B cell (primary cell): ENCODE data around the gene THRA. TPM values are rescaled to one million over a fixed set of nuclear protein-coding genes. Genes with fewer than 3 reads are reported as not detected.

Experiments used
- ATAC-seq: fragments of 200-7000 bp; cut with Tn5 transposase; one replicate; pipeline ENCODE4 v1.10.0; 2021; ENCODE audit warnings: low read depth, mild to moderate bottlenecking, moderate number of reproducible peaks, moderate library complexity
- CTCF ChIA-PET: fragments of 350-600 bp; sonication (Branson Sonifier 250); formaldehyde crosslinking; loops from one replicate; lab custom pipeline; 2021; ENCODE audit warnings: antibody characterized with exemption, inconsistent platforms; lab: Charles Lee
- POLR2A ChIA-PET: fragments of 350-600 bp; sonication (Branson Sonifier 250); formaldehyde crosslinking; loops from one replicate; lab custom pipeline; 2021; ENCODE audit warnings: antibody characterized with exemption; lab: Charles Lee
- DNase-seq: peaks from one replicate; pipeline ENCODE4 v3.0.0; 2013
- H2AFZ ChIP-seq: 2 replicates; pipeline ENCODE4 v1.6.1; 2012; ENCODE audit warnings: mild to moderate bottlenecking, low read depth, low read length; ENCODE audit not compliant: insufficient read depth, poor library complexity, severe bottlenecking
- H3K27ac ChIP-seq, 2 donors: 1 replicate in 1 of 2; 2 replicates in 1 of 2; pipeline ENCODE4 v1.5.1; 2012 to 2013; ENCODE audit warnings: low read length in 2 of 2, mild to moderate bottlenecking in 2 of 2, moderate library complexity in 1 of 2
- H3K27me3 ChIP-seq, 4 experiments: fragments of 200-600 bp in 1 of 4; sonication (generic) in 1 of 4; replicated peaks in 1 of 4; 1 replicate in 2 of 4; 2 replicates in 2 of 4; pipeline versions ENCODE4 v1.6.1 to v1.7.0; 2013 to 2016; ENCODE audit warnings: low read length in 3 of 4, mild to moderate bottlenecking in 2 of 4, mixed read lengths in 1 of 4, moderate library complexity in 1 of 4; ENCODE audit not compliant: insufficient read depth in 4 of 4, control insufficient read depth in 3 of 4; ENCODE audit errors: control extremely low read depth in 1 of 4
- H3K36me3 ChIP-seq, 2 experiments: replicated peaks in 1 of 2; 1 replicate in 1 of 2; 2 replicates in 1 of 2; pipeline versions ENCODE4 v1.6.1 to v1.7.1; 2013; ENCODE audit warnings: low read length in 1 of 2; ENCODE audit not compliant: insufficient read depth in 2 of 2, control insufficient read depth in 1 of 2; ENCODE audit errors: control extremely low read depth in 1 of 2, extremely low read depth in 1 of 2
- H3K4me1 ChIP-seq, 2 donors: fragments of 200-600 bp in 1 of 2; sonication (generic) in 1 of 2; 1 replicate in 1 of 2; 2 replicates in 1 of 2; pipeline versions ENCODE4 v1.5.1 to v1.6.1; 2013 to 2017; ENCODE audit warnings: low read length in 2 of 2; ENCODE audit not compliant: control insufficient read depth in 2 of 2, insufficient read depth in 2 of 2
- H3K4me2 ChIP-seq: replicated peaks from 2 replicates; pipeline ENCODE3; 2012; ENCODE audit warnings: mild to moderate bottlenecking, low read depth, low read length; ENCODE audit not compliant: poor library complexity, severe bottlenecking
- H3K4me3 ChIP-seq, 5 experiments: fragments of 200-600 bp in 1 of 5; sonication (generic) in 1 of 5; 1 replicate in 3 of 5; 2 replicates in 2 of 5; pipeline versions ENCODE4 v1.5.1 to v1.7.0; 2011 to 2016; ENCODE audit warnings: low read length in 4 of 5, mild to moderate bottlenecking in 4 of 5, low read depth in 2 of 5, control low read depth in 1 of 5, moderate library complexity in 1 of 5; ENCODE audit not compliant: insufficient read depth in 1 of 5; ENCODE audit errors: control extremely low read depth in 1 of 5, extremely low read depth in 1 of 5
- H3K79me2 ChIP-seq: fragments of 200-600 bp; sonication (generic); one replicate; pipeline ENCODE4 v1.6.0; 2016; ENCODE audit warnings: low read length; ENCODE audit not compliant: control insufficient read depth, insufficient read depth
- H3K9ac ChIP-seq: fragments of 200-600 bp; sonication (generic); 2 replicates; pipeline ENCODE4 v1.6.1; 2017; ENCODE audit warnings: mild to moderate bottlenecking, low read length, moderate library complexity
- H3K9me3 ChIP-seq, 3 donors: one replicate each; pipeline versions ENCODE4 v1.6.1 to v1.7.1; 2013; ENCODE audit warnings: low read length in 2 of 3; ENCODE audit not compliant: control insufficient read depth in 2 of 3, insufficient read depth in 1 of 3; ENCODE audit errors: control extremely low read depth in 1 of 3
- H4K20me1 ChIP-seq: 2 replicates; pipeline ENCODE4 v1.6.0; 2012; ENCODE audit warnings: mild to moderate bottlenecking, low read length; ENCODE audit not compliant: insufficient read depth, control insufficient read depth, poor library complexity, severe bottlenecking
- H3K27ac Mint-ChIP-seq: one replicate; pipeline ENCODE4 v1.8.0; 2021; ENCODE audit warnings: mixed read lengths
- H3K27me3 Mint-ChIP-seq: one replicate; pipeline ENCODE4 v1.8.0; 2021; ENCODE audit warnings: mixed read lengths
- H3K4me1 Mint-ChIP-seq: one replicate; pipeline ENCODE4 v1.8.0; 2021; ENCODE audit warnings: mixed read lengths
- H3K4me3 Mint-ChIP-seq: one replicate; pipeline ENCODE4 v1.8.0; 2021; ENCODE audit warnings: mixed read lengths
- H3K9me3 Mint-ChIP-seq: one replicate; pipeline ENCODE4 v1.8.0; 2022; ENCODE audit warnings: mixed read lengths; ENCODE audit not compliant: insufficient read depth
- EZH2 ChIP-seq: IDR thresholded peaks from 2 replicates; pipeline ENCODE4 v1.6.1; 2012; ENCODE audit warnings: borderline replicate concordance, low read depth, mild to moderate bottlenecking, moderate library complexity, low read length; ENCODE audit not compliant: insufficient read depth, poor library complexity, severe bottlenecking
- WGBS: methylation state at CpG from one replicate; pipeline ENCODE4 v1.1.5; 2013; ENCODE audit warnings: missing lambda C conversion rate; ENCODE audit not compliant: insufficient coverage; 5-methylcytosine and 5-hydroxymethylcytosine counted together
- intact Hi-C: fragments of 100-400 bp; cut with micrococcal nuclease; formaldehyde crosslinking; loops from one replicate; pipeline ENCODE4 v1.10.0; 2022
- polyA plus RNA-seq: library from polyadenylated mRNA; depleted of rRNA; stranded (reverse); fragments of >200 nt; gene quantifications from 2 replicates; pipeline ENCODE4 v1.2.3, GENCODE V29; 2012
- total RNA-seq, 2 donors: library from RNA; stranded (reverse); fragments of 120-200 nt in 1 of 2; gene quantifications; 1 replicate in 1 of 2; 2 replicates in 1 of 2; pipeline versions ENCODE4 v1.2.3 to v1.2.4, GENCODE V29; 2013 to 2022
- TF ChIP-seq, protein P1 (sequence below): fragments of 200-600 bp; IDR thresholded peaks from one replicate; pipeline ENCODE4 v1.8.0; 2022; ENCODE audit warnings: antibody characterized with exemption, mild to moderate bottlenecking

THRA gene
- total and polyA plus RNA-seq, 2 donors (not counting 1 experiment from before 2014, with no cell fraction given) = 8.0 to 17.1 TPM

DNA sequence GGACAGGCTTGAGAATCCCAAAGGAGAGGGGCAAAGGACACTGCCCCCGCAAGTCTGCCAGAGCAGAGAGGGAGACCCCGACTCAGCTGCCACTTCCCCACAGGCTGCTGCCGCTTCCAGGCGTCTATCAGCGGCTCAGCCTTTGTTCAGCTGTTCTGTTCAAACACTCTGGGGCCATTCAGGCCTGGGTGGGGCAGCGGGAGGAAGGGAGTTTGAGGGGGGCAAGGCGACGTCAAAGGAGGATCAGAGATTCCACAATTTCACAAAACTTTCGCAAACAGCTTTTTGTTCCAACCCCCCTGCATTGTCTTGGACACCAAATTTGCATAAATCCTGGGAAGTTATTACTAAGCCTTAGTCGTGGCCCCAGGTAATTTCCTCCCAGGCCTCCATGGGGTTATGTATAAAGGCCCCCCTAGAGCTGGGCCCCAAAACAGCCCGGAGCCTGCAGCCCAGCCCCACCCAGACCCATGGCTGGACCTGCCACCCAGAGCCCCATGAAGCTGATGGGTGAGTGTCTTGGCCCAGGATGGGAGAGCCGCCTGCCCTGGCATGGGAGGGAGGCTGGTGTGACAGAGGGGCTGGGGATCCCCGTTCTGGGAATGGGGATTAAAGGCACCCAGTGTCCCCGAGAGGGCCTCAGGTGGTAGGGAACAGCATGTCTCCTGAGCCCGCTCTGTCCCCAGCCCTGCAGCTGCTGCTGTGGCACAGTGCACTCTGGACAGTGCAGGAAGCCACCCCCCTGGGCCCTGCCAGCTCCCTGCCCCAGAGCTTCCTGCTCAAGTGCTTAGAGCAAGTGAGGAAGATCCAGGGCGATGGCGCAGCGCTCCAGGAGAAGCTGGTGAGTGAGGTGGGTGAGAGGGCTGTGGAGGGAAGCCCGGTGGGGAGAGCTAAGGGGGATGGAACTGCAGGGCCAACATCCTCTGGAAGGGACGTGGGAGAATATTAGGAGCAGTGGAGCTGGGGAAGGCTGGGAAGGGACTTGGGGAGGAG, 47.5 kb upstream of the THRA start, which contains the start of gene CSF3:
CSF3 (plus strand) TSS at position 436 of the 993 bp plus-strand sequence; CDS start at position 471, 35 bp downstream.
- ATAC-seq (no peak), DNase-seq (no peak)
- intact Hi-C loops = no loop called here
- Histone ChIP-seq H4K20me1 (no peaks in the 10 kb centered on the region), H3K9me3 (no peaks in the 10 kb centered on the region), H3K27ac (no peak within 1 kb of the TSS), H3K4me3 (no peak within 1 kb of the TSS), H3K27me3 (peaks cover 0 to 3% (median 0%) of the 10 kb centered on the region in 4 experiments), H3K36me3 (peaks cover 0 to 20% of the 10 kb centered on the region in 2 experiments), H3K4me1 (peaks cover 0 to 3% of the 10 kb centered on the region in 2 donors), H2AFZ (no peak within 1 kb of the TSS), H3K79me2 (no peaks in the 10 kb centered on the region), H3K9ac (no peak within 1 kb of the TSS), H3K4me2 (no peak within 1 kb of the TSS)
- Mint-ChIP-seq H3K27me3 (peaks cover 3% of the 10 kb centered on the region), H3K4me1 (no peaks in the 10 kb centered on the region), H3K27ac (no peak within 1 kb of the TSS), H3K9me3 (no peaks in the 10 kb centered on the region), H3K4me3 (no peak within 1 kb of the TSS)
- no peak for TF ChIP-seq EZH2
- TF ChIP-seq, protein P1, sequence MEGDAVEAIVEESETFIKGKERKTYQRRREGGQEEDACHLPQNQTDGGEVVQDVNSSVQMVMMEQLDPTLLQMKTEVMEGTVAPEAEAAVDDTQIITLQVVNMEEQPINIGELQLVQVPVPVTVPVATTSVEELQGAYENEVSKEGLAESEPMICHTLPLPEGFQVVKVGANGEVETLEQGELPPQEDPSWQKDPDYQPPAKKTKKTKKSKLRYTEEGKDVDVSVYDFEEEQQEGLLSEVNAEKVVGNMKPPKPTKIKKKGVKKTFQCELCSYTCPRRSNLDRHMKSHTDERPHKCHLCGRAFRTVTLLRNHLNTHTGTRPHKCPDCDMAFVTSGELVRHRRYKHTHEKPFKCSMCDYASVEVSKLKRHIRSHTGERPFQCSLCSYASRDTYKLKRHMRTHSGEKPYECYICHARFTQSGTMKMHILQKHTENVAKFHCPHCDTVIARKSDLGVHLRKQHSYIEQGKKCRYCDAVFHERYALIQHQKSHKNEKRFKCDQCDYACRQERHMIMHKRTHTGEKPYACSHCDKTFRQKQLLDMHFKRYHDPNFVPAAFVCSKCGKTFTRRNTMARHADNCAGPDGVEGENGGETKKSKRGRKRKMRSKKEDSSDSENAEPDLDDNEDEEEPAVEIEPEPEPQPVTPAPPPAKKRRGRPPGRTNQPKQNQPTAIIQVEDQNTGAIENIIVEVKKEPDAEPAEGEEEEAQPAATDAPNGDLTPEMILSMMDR = no peak
- POLR2A ChIA-PET = no interaction called here
- CTCF ChIA-PET = interaction anchor here (0.6 to 5.8 kb wide), 10 partner anchors 11 to 276 kb away, joined by 3 to 56 read pairs (median 11); no protein-coding TSS in a partner anchor
- WGBS = 33% methylated on average over 12 of the region's 20 CpGs
